HL-60 (cell line): ENCODE measurements around the gene PIEZO1.
"Not testable (repeated sequence)": the region's sequence is repeated elsewhere in the genome, so short reads cannot be mapped to it uniquely, and the experiment has no call there.

Experiments
- DNase-seq, 2 experiments: peaks; one replicate each; pipeline ENCODE4 v3.0.0-alpha.2; 2010 to 2020; ENCODE audit warnings: low read depth in 1 of 2, low spot score in 1 of 2
- H3K27ac ChIP-seq: fragments of 250-450 bp; sonication (Bioruptor Pico); replicated peaks from 2 replicates; pipeline ENCODE4 v1.5.1; 2020; ENCODE audit warnings: mild to moderate bottlenecking, moderate library complexity
- H3K27me3 ChIP-seq: fragments of 250-450 bp; sonication (Bioruptor Pico); 2 replicates; pipeline ENCODE4 v1.5.1; 2021; ENCODE audit warnings: mild to moderate bottlenecking, moderate library complexity; ENCODE audit not compliant: insufficient read depth, poor library complexity, severe bottlenecking
- H3K4me3 ChIP-seq: replicated peaks from 2 replicates; pipeline ENCODE4 v1.5.1; 2011; ENCODE audit warnings: mild to moderate bottlenecking, control low read depth, low read length; ENCODE audit not compliant: insufficient read depth
- CTCF ChIP-seq: IDR thresholded peaks from one replicate; pipeline ENCODE4 v1.5.1; 2011; ENCODE audit warnings: low read length, control low read depth, inconsistent platforms; ENCODE audit not compliant: insufficient read depth
- GABPA ChIP-seq: IDR thresholded peaks from 2 replicates; pipeline ENCODE4 v1.6.1; 2012; ENCODE audit warnings: low read depth
- POLR2AphosphoS5 ChIP-seq: IDR thresholded peaks from 2 replicates; pipeline ENCODE4 v1.6.1; 2012; ENCODE audit warnings: low read depth
- REST ChIP-seq: IDR thresholded peaks from 2 replicates; pipeline ENCODE4 v1.6.1; 2012; ENCODE audit warnings: low read depth; ENCODE audit not compliant: insufficient replicate concordance
- SPI1 ChIP-seq: IDR thresholded peaks from 2 replicates; pipeline ENCODE4 v1.6.1; 2012; ENCODE audit warnings: low read depth, mild to moderate bottlenecking, borderline replicate concordance

The PIEZO1 gene

GRCh38 chr16:88672776-88673175 lies 112.2 kb downstream of the PIEZO1 start:
- H3K27ac ChIP-seq: no peak overlapping the region
- no peak for DNase-seq
- H3K27me3 ChIP-seq: no peaks in the 10 kb centered on the region
- TF ChIP-seq REST (no peak), CTCF (no peak), GABPA (no peak), POLR2AphosphoS5 (no peak), SPI1 (no peak)
- no peak overlapping the region for H3K4me3 ChIP-seq

- no peak for TF ChIP-seq POLR2AphosphoS5
- TF ChIP-seq GABPA: no peak
- no peak for TF ChIP-seq CTCF
- TF ChIP-seq REST: no peak
- TF ChIP-seq SPI1: no peak
- Histone ChIP-seq H3K27me3 (no peaks in the 10 kb centered on the region), H3K4me3 (no peak overlapping the region), H3K27ac (no peak overlapping the region)
- no peak for DNase-seq
Observed at GRCh38 chr16:88671806-88672205, 113.2 kb downstream of the PIEZO1 start.

- no peak for DNase-seq
- Histone ChIP-seq H3K4me3 (no peak overlapping the region), H3K27me3 (no peaks in the 10 kb centered on the region), H3K27ac (no peak overlapping the region)
- TF ChIP-seq CTCF: no peak
- no peak for TF ChIP-seq GABPA
- no peak for TF ChIP-seq REST
Observed at GRCh38 chr16:88669980-88670379, 115.0 kb downstream of the PIEZO1 start.

GRCh38 chr16:88669493-88669892 lies 115.5 kb downstream of the PIEZO1 start:
- not testable (repeated sequence) for H3K4me3 ChIP-seq, DNase-seq, H3K27me3 ChIP-seq, H3K27ac ChIP-seq
